ENCODE results near the gene TBC1D23.
A peak's percentile ranks its signal among the peaks of the same experiment; 100 is the strongest.

TBC1D23 gene

GRCh38 chr3:100310355-100310965 is 49.7 kb downstream of the TBC1D23 start:
- Histone ChIP-seq H3K4me2 (ENCODE audit: low read length) (no peak overlapping the region), H3K79me2 (ENCODE audit: control insufficient read depth, low read length) (no peaks in the 10 kb centered on the region), H3K27ac (ENCODE audit: low read depth, low read length) (no peak overlapping the region), H3K9me2 (replicated peaks; ENCODE audit: control insufficient read depth, low read length) (no peaks in the 10 kb centered on the region), H4K20me1 (ENCODE audit: control insufficient read depth, insufficient read depth, low read depth, low read length) (no peaks in the 10 kb centered on the region), H3K27me3 (ENCODE audit: control insufficient read depth, low read length) (no peaks in the 10 kb centered on the region), H3K4me3 (ENCODE audit: low read length) (no peak overlapping the region), H3F3A (ENCODE audit: control insufficient read depth, insufficient read depth) (no peaks in the 10 kb centered on the region), H3K9me3 (ENCODE audit: control insufficient read depth, insufficient read depth, low read length) (no peaks in the 10 kb centered on the region), H3K4me1 (ENCODE audit: control insufficient read depth, low read length) (no peaks in the 10 kb centered on the region), H3K36me3 (ENCODE audit: control insufficient read depth, low read length) (peaks cover 7% of the 10 kb centered on the region; the same call in 1 of the 2 replicates)
- TF ChIP-seq EZH2phosphoT487 (IDR thresholded peaks at IDR 0.05; ENCODE audit: borderline replicate concordance, low read length) (no peak), CTCF (IDR thresholded peaks at IDR 0.05; ENCODE audit: low read depth, low read length, poor library complexity, severe bottlenecking) (no peak)

- Histone ChIP-seq H3K9me3 (ENCODE audit: control insufficient read depth, insufficient read depth, low read length) (no peaks in the 10 kb centered on the region), H3K36me3 (ENCODE audit: control insufficient read depth, low read length) (peaks cover 7% of the 10 kb centered on the region; the same call in 1 of the 2 replicates), H4K20me1 (ENCODE audit: control insufficient read depth, insufficient read depth, low read depth, low read length) (no peaks in the 10 kb centered on the region), H3K27me3 (ENCODE audit: control insufficient read depth, low read length) (no peaks in the 10 kb centered on the region), H3K4me1 (ENCODE audit: control insufficient read depth, low read length) (no peaks in the 10 kb centered on the region), H3F3A (ENCODE audit: control insufficient read depth, insufficient read depth) (no peaks in the 10 kb centered on the region), H3K79me2 (ENCODE audit: control insufficient read depth, low read length) (no peaks in the 10 kb centered on the region), H3K27ac (ENCODE audit: low read depth, low read length) (no peak overlapping the region), H3K9me2 (replicated peaks; ENCODE audit: control insufficient read depth, low read length) (no peaks in the 10 kb centered on the region), H3K4me3 (ENCODE audit: low read length) (no peak overlapping the region), H3K4me2 (ENCODE audit: low read length) (no peak overlapping the region)
- TF ChIP-seq EZH2phosphoT487 (IDR thresholded peaks at IDR 0.05; ENCODE audit: borderline replicate concordance, low read length) (no peak), CTCF (IDR thresholded peaks at IDR 0.05; ENCODE audit: low read depth, low read length, poor library complexity, severe bottlenecking) (no peak)
These were observed 50.2 kb downstream of the TBC1D23 start for GRCh38 chr3:100311011-100311410.

DNA sequence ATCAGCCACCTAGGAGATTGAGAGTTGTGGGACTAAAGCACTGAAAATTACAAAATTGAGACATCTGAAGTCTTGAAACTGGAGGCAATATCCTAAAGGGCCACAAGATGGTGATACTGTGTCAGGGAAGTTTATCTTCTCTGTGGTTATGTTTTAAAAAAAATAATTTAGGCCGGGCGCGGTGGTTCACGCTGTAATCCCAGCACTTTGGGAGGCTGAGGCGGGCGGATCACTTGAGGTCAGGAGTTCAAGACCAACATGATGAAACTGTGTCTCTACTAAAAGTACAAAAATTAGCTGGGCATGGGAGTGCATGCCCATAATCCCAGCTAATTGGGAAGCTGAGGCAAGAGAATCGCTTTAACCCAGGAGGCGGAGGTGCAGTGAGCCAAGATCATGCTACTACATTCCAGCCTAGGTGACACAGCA is 55.9 kb downstream of the TBC1D23 start:
- Histone ChIP-seq H3K4me2 (ENCODE audit: low read length) (no peak overlapping the region), H3K9me2 (replicated peaks; ENCODE audit: control insufficient read depth, low read length) (no peaks in the 10 kb centered on the region), H3K4me1 (ENCODE audit: control insufficient read depth, low read length) (no peaks in the 10 kb centered on the region), H3K36me3 (ENCODE audit: control insufficient read depth, low read length) (no peaks in the 10 kb centered on the region), H3K9me3 (ENCODE audit: control insufficient read depth, insufficient read depth, low read length) (no peaks in the 10 kb centered on the region), H3K27ac (ENCODE audit: low read depth, low read length) (no peak overlapping the region), H4K20me1 (ENCODE audit: control insufficient read depth, insufficient read depth, low read depth, low read length) (no peaks in the 10 kb centered on the region), H3K79me2 (ENCODE audit: control insufficient read depth, low read length) (no peaks in the 10 kb centered on the region), H3F3A (ENCODE audit: control insufficient read depth, insufficient read depth) (0 out of 2 replicates have a peak, but pooled peaks cover 2% of the 10 kb centered on the region), H3K27me3 (ENCODE audit: control insufficient read depth, low read length) (no peaks in the 10 kb centered on the region), H3K4me3 (ENCODE audit: low read length) (no peak overlapping the region)
- TF ChIP-seq EZH2phosphoT487 (IDR thresholded peaks at IDR 0.05; ENCODE audit: borderline replicate concordance, low read length) (no peak), CTCF (IDR thresholded peaks at IDR 0.05; ENCODE audit: low read depth, low read length, poor library complexity, severe bottlenecking) (peak; percentile 64)

Measured in DOHH2 (cell line).